ENCODE data around the gene RAB19. TPM values are rescaled to one million over a fixed set of nuclear protein-coding genes. Genes with fewer than 3 reads are reported as not detected.

RAB19 gene
- total and polyA plus RNA-seq, 2 of the 8 experiments (the other 6 are each of a cell fraction or from before 2014, with no cell fraction given): 9.8 to 11.0 TPM

DNA sequence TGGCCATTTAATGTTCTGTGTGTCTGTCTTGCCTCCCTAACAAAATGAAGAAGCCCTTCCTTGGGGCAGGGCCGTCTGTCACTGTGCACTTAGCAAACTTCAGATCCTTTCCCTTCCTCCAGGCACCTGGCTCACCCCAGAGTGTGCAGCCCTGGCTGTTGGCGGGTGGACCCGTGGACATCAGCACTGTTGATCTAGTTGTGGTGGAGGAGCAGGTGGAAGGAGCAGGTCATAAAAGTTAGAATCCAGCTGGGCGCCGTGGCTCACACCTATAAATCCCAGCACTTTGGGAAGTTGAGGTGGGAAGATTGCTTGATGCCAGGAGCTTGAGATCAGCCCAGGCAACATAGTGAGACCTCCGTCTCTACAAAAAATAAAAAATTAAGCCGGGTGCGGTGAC is 12.7 kb downstream of the RAB19 start (continued):
- TF ChIP-seq, protein P1, sequence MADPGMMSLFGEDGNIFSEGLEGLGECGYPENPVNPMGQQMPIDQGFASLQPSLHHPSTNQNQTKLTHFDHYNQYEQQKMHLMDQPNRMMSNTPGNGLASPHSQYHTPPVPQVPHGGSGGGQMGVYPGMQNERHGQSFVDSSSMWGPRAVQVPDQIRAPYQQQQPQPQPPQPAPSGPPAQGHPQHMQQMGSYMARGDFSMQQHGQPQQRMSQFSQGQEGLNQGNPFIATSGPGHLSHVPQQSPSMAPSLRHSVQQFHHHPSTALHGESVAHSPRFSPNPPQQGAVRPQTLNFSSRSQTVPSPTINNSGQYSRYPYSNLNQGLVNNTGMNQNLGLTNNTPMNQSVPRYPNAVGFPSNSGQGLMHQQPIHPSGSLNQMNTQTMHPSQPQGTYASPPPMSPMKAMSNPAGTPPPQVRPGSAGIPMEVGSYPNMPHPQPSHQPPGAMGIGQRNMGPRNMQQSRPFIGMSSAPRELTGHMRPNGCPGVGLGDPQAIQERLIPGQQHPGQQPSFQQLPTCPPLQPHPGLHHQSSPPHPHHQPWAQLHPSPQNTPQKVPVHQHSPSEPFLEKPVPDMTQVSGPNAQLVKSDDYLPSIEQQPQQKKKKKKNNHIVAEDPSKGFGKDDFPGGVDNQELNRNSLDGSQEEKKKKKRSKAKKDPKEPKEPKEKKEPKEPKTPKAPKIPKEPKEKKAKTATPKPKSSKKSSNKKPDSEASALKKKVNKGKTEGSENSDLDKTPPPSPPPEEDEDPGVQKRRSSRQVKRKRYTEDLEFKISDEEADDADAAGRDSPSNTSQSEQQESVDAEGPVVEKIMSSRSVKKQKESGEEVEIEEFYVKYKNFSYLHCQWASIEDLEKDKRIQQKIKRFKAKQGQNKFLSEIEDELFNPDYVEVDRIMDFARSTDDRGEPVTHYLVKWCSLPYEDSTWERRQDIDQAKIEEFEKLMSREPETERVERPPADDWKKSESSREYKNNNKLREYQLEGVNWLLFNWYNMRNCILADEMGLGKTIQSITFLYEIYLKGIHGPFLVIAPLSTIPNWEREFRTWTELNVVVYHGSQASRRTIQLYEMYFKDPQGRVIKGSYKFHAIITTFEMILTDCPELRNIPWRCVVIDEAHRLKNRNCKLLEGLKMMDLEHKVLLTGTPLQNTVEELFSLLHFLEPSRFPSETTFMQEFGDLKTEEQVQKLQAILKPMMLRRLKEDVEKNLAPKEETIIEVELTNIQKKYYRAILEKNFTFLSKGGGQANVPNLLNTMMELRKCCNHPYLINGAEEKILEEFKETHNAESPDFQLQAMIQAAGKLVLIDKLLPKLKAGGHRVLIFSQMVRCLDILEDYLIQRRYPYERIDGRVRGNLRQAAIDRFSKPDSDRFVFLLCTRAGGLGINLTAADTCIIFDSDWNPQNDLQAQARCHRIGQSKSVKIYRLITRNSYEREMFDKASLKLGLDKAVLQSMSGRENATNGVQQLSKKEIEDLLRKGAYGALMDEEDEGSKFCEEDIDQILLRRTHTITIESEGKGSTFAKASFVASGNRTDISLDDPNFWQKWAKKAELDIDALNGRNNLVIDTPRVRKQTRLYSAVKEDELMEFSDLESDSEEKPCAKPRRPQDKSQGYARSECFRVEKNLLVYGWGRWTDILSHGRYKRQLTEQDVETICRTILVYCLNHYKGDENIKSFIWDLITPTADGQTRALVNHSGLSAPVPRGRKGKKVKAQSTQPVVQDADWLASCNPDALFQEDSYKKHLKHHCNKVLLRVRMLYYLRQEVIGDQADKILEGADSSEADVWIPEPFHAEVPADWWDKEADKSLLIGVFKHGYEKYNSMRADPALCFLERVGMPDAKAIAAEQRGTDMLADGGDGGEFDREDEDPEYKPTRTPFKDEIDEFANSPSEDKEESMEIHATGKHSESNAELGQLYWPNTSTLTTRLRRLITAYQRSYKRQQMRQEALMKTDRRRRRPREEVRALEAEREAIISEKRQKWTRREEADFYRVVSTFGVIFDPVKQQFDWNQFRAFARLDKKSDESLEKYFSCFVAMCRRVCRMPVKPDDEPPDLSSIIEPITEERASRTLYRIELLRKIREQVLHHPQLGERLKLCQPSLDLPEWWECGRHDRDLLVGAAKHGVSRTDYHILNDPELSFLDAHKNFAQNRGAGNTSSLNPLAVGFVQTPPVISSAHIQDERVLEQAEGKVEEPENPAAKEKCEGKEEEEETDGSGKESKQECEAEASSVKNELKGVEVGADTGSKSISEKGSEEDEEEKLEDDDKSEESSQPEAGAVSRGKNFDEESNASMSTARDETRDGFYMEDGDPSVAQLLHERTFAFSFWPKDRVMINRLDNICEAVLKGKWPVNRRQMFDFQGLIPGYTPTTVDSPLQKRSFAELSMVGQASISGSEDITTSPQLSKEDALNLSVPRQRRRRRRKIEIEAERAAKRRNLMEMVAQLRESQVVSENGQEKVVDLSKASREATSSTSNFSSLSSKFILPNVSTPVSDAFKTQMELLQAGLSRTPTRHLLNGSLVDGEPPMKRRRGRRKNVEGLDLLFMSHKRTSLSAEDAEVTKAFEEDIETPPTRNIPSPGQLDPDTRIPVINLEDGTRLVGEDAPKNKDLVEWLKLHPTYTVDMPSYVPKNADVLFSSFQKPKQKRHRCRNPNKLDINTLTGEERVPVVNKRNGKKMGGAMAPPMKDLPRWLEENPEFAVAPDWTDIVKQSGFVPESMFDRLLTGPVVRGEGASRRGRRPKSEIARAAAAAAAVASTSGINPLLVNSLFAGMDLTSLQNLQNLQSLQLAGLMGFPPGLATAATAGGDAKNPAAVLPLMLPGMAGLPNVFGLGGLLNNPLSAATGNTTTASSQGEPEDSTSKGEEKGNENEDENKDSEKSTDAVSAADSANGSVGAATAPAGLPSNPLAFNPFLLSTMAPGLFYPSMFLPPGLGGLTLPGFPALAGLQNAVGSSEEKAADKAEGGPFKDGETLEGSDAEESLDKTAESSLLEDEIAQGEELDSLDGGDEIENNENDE (IDR thresholded peaks at IDR 0.05; ENCODE audit: insufficient replicate concordance, low read length): no peak
- TF ChIP-seq TEAD4 (IDR thresholded peaks at IDR 0.05; ENCODE audit: low read depth, low read length): no peak

All from H1 (cell line).